HepG2 (cell line): ENCODE results near the gene SMOC1. TPM values are rescaled to one million over a fixed set of nuclear protein-coding genes. Genes with fewer than 3 reads are reported as not detected.
A peak's percentile ranks its signal among the peaks of the same experiment; 100 is the strongest.

ENCODE experiments used
- AGO2 ChIP-seq: fragments of 200-400 bp; formaldehyde crosslinking; optimal IDR thresholded peaks from 2 replicates; pipeline ENCODE3; 2017; ENCODE audit warnings: mild to moderate bottlenecking, low read depth, low read length, moderate library complexity
- CBFB ChIP-seq: sonication (generic); formaldehyde crosslinking; IDR thresholded peaks from 2 replicates; pipeline ENCODE4 v1.4.0; 2020; ENCODE audit warnings: missing genetic modification reagents
- DZIP1 ChIP-seq: sonication (generic); formaldehyde crosslinking; IDR thresholded peaks from 2 replicates; pipeline ENCODE4 v1.5.0; 2020; ENCODE audit warnings: mild to moderate bottlenecking, missing genetic modification reagents
- GPN1 ChIP-seq: sonication (generic); formaldehyde crosslinking; IDR thresholded peaks from 2 replicates; pipeline ENCODE4 v1.5.1; 2020; ENCODE audit warnings: missing genetic modification reagents, borderline replicate concordance
- KLF16 ChIP-seq, 2 experiments: sonication (generic) in 1 of 2; formaldehyde crosslinking in 1 of 2; IDR thresholded peaks; 2 replicates each; pipeline versions ENCODE4 v1.6.1 to v1.8.0; 2016 to 2023; ENCODE audit warnings: missing genetic modification reagents in 2 of 2, missing compliant biosample characterization in 1 of 2
- PBX3 ChIP-seq: sonication (generic); formaldehyde crosslinking; IDR thresholded peaks from 2 replicates; pipeline ENCODE4 v1.8.1; 2023; ENCODE audit warnings: missing genetic modification reagents, inconsistent platforms, borderline replicate concordance
- REXO4 ChIP-seq: sonication (generic); formaldehyde crosslinking; IDR thresholded peaks from 2 replicates; pipeline ENCODE4 v1.8.0; 2022; ENCODE audit warnings: missing genetic modification reagents, mild to moderate bottlenecking, borderline replicate concordance
- TBP ChIP-seq: sonication (generic); formaldehyde crosslinking; IDR thresholded peaks from 2 replicates; pipeline ENCODE4 v1.5.0; 2020; ENCODE audit warnings: missing genetic modification reagents
- TRAFD1 ChIP-seq: sonication (generic); formaldehyde crosslinking; IDR thresholded peaks from 2 replicates; pipeline ENCODE4 v1.5.1; 2020; ENCODE audit warnings: missing genetic modification reagents, mild to moderate bottlenecking, borderline replicate concordance
- ZNF224 ChIP-seq: sonication (generic); formaldehyde crosslinking; IDR thresholded peaks from 2 replicates; pipeline ENCODE4 v1.5.0; 2020; ENCODE audit warnings: mild to moderate bottlenecking, missing genetic modification reagents
- ZNF225 ChIP-seq: sonication (generic); formaldehyde crosslinking; IDR thresholded peaks from 2 replicates; pipeline ENCODE4 v1.4.0; 2020; ENCODE audit warnings: mild to moderate bottlenecking, missing genetic modification reagents
- ZNF496 ChIP-seq: sonication (generic); formaldehyde crosslinking; IDR thresholded peaks from 2 replicates; pipeline ENCODE4 v1.8.1; 2023; ENCODE audit warnings: mild to moderate bottlenecking, moderate library complexity, missing genetic modification reagents; ENCODE audit not compliant: insufficient replicate concordance
- ZNF563 ChIP-seq: sonication (generic); formaldehyde crosslinking; IDR thresholded peaks from 2 replicates; pipeline ENCODE4 v1.8.0; 2022; ENCODE audit warnings: mild to moderate bottlenecking, moderate library complexity, missing genetic modification reagents
- ZNF614 ChIP-seq: IDR thresholded peaks from 2 replicates; pipeline ENCODE4 v1.6.1; 2018; ENCODE audit warnings: missing biosample characterization, missing genetic modification reagents, inconsistent platforms, borderline replicate concordance
- ZNF672 ChIP-seq: sonication (generic); formaldehyde crosslinking; IDR thresholded peaks from 2 replicates; pipeline ENCODE4 v1.8.1; 2022; ENCODE audit warnings: missing genetic modification reagents
- ZNF7 ChIP-seq: IDR thresholded peaks from 2 replicates; pipeline ENCODE4 v1.6.1; 2016; ENCODE audit warnings: missing biosample characterization, missing genetic modification reagents
- polyA plus RNA-seq, 8 experiments: library from polyadenylated mRNA; depleted of rRNA in 3 of 8; stranded (reverse) in 7 of 8; unstranded in 1 of 8; fragments of >200 nt; fragmentation: Illumina TruSeq in 4 of 8; extraction: Trizol in 4 of 8; gene quantifications; 2 replicates each; pipeline versions ENCODE4 v1.2.1 to v1.2.3, GENCODE V29; 2011 to 2016; ENCODE audit warnings: low read depth in 4 of 8, missing spikeins in 1 of 8, mixed read lengths in 1 of 8; ENCODE audit not compliant: insufficient read depth in 1 of 8
- total RNA-seq, 5 experiments: library from RNA; depleted of rRNA; stranded (reverse); fragments of >200 nt; fragmentation: Illumina TruSeq; extraction: Trizol; gene quantifications; 2 replicates each; pipeline ENCODE4 v1.2.3, GENCODE V29; 2016; ENCODE audit warnings: low read depth in 1 of 5

Gene SMOC1
- total and polyA plus RNA-seq, 2 of the 13 experiments (the other 11 are each of a cell fraction or from before 2014, with no cell fraction given), result 17.8 to 35.6 TPM

GRCh38 chr14:69937367-69938081, 58.3 kb downstream of the SMOC1 start (continued):
- TF ChIP-seq DZIP1 (no peak), REXO4 (CRISPR knock-in tag) (no peak), ZNF225 (no peak), KLF16 (CRISPR knock-in tag; IDR thresholded peaks at IDR 0.05) (peak in 1 of 2 experiments; percentile 33; a peak in 1 of 4 replicates), PBX3 (CRISPR knock-in tag) (no peak), AGO2 (no peak), GPN1 (CRISPR knock-in tag) (no peak), ZNF672 (CRISPR knock-in tag) (no peak), ZNF563 (CRISPR knock-in tag) (no peak), TRAFD1 (no peak), ZNF614 (CRISPR knock-in tag) (no peak), ZNF496 (CRISPR knock-in tag) (no peak), ZNF224 (CRISPR knock-in tag) (no peak), CBFB (no peak), TBP (CRISPR knock-in tag) (no peak), ZNF7 (CRISPR knock-in tag) (no peak)
